ENCODE data around the gene C1QL2.
A peak's percentile ranks its signal among the peaks of the same experiment; 100 is the strongest.

The C1QL2 gene

GRCh38 chr2:119136093-119136492, 22.5 kb downstream of the C1QL2 start:
- no peak for DNase-seq

- DNase-seq, result no peak
Observed at GRCh38 chr2:119134775-119135174, 23.8 kb downstream of the C1QL2 start.

- DNase-seq, result peak; percentile 28
Observed at GRCh38 chr2:119126650-119127049, 31.9 kb downstream of the C1QL2 start.

DNA sequence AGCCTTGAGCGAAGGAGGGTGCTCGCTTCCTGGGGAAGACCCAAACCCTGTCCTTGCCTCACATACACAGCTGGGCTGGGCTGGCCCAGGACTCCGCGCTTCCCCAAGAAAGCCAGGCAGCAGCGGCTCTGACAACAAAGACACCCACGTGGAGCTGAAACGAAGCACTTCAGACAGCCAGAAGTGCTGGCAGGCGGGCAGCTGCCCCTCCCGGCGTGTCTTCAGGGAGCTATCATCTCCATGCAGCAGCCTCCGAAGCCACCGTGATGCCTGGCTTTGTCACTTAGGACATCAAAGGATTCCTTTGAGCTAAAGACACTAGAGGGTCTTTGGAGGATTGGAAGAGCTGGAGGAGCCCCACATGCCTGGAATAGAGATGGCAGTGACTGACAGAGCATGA, 35.2 kb downstream of the C1QL2 start:
- DNase-seq, result no peak

- DNase-seq, result no peak
Observed at GRCh38 chr2:119122663-119123062, 35.9 kb downstream of the C1QL2 start.

GRCh38 chr2:119119999-119120756, 38.4 kb downstream of the C1QL2 start:
- DNase-seq, result no peak

DNA sequence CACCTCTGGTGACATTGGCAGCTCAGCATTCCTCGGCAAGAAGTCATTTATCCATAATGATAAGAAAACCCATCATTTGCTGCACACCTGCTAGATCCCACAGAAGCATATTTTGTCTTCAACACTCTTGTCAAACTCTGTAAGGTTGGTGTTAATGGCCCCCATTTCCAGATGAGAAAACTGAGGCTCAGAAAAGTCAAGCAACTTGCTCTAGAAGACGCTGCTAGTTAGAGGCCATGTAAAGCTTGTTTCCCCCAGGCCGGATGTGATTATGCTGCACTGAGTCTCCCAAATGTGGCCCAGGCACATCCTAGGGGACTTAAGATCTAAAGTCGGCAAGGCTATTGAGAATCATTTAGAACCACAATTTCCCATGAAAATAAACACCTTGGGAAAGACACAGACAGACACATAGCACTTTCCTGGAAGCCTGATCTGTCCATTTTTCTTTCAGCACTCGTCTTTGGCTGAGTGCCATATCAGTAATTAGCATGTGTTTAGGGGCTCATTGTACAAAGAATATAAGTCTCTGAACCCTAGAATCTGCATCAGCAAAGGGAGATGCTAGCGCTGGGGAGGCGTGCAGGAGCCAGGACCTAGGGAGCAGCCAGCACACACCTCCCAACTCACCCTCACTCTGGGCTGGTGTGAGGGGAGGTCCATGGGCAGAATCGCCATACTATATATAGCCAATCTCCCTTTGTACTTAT, 39.3 kb downstream of the C1QL2 start:
- no peak for DNase-seq

GRCh38 chr2:119117891-119118882, 40.4 kb downstream of the C1QL2 start:
- no peak for DNase-seq

GRCh38 chr2:119117408-119117807, 41.1 kb downstream of the C1QL2 start:
- DNase-seq, result no peak

DNA sequence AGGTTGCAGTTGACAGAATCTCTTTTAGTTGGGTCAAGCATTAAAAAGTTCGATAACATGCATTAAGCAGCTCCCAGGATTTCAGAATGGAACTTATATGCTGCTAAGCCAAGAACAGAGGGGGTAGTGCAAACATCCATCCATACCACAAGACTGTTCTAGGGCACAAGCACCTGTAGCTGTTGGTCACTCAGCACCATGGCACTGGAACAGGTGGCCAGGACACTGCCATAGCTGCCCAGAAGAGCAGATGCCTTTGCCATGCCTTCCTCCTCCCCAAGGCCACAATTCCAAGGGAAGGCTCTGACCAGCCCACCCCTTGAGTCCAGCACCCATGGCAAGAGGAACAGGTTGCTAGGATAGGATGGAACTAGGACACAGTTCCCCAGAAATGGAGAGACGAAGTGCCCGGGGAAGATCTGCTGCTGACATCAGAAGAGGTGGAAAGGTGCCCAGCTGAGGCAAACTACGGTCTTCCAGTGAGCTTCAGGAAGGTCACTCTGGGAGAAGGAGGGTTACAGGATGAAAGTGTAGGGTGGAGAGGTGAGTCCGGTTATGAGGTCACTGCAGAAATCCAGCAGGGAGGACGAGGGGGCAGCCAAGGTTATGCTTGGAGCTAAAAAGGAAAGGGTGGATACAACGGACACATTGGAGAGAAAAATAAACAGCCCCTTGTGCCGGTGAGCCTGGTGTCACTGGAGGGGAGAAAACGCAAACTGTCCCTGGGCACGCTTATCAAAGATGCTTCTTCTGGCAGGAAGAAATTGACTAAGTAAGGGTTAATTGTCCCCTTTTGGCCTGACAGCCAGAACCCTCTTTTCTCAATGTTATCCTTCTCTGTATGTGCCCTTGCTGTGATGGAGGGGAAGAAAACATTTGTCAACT, 41.9 kb downstream of the C1QL2 start:
- DNase-seq, result no peak

DNA sequence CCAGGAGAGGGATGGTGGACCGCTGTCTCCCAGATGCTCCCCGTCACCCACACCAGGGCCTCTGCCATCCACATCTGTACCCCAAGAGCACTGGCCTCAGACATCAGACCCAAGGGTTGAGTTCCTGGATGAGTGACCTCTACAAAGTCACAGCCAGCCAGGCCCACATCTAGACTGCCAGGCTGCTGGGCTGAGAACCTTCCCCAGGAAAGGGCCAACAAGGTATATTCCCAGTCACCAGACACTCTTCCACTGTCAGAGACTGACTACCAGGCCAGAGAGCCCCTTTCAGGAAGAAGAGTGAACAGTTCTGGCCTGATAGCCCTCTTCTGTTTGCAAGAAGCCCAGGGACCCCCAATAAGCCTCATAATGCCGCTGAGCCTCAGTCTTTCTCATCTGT, 44.3 kb downstream of the C1QL2 start:
- DNase-seq, result no peak

GRCh38 chr2:119113489-119113770, 45.1 kb downstream of the C1QL2 start:
- DNase-seq, result no peak

DNA sequence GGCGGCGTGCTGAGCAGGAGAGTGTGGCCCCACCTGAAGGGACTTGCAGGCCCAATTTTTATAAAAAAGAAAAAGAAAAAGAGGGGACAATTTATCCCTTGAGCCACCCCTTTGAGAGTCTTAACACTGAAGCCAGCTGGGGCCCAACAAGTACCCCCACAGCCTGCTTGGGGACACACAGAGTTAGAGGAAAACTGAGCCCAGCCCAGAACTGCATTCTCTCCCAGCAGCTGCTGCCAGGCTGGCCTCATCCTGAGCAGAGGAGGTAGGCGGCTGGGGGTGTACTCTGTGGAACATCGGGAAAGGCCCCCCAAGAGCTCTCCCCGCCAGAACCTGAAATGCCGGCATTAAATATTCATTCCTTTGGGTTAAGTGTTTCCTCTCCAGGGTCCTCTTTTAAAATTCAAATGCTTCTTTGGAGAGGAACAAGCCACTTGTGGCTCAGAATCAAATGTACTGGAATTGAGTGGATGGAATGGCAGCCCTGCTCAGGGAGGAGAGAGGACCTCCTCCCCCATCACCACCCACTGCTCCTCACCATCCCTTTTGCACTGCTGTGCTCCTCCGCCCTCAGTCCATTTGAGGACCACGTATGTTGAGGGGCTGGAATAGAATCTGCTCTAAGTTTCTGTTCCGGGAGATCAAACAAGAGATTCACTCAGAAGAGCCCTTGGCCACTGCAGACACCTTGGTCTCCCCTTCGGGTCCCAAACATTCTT, 45.6 kb downstream of the C1QL2 start:
- DNase-seq, result no peak

DNA sequence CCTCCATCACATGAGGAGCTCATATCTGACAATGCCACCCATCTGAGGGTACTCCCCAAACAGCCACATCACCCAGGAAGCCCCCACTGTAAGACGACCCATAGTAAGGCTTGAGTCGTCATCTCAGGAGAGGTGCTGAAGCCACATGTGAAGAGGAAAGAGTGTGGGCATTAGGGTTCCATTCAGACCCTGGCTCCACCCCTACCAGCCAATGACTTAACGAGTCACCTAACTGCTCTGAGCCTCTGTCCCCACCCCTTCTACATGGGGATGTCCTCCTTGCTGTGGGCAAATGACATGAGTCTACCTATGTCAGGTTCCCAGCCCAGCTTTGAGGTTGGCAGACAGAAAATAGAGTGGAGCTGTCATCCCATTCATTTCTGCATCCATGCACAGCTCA, 46.3 kb downstream of the C1QL2 start:
- DNase-seq, result no peak

- DNase-seq, result no peak
Observed at GRCh38 chr2:119111115-119111975, 47.2 kb downstream of the C1QL2 start.

- no peak for DNase-seq
Observed at GRCh38 chr2:119109866-119110265, 48.7 kb downstream of the C1QL2 start.

GRCh38 chr2:119108186-119108585, 50.4 kb downstream of the C1QL2 start:
- no peak for DNase-seq

GRCh38 chr2:119106301-119106897, 52.2 kb downstream of the C1QL2 start:
- DNase-seq, result no peak
